Measurements from ENCODE around the gene ELF4.
"Not testable (repeated sequence)": the region's sequence is repeated elsewhere in the genome, so short reads cannot be mapped to it uniquely, and the experiment has no call there.

The ELF4 gene

DNA sequence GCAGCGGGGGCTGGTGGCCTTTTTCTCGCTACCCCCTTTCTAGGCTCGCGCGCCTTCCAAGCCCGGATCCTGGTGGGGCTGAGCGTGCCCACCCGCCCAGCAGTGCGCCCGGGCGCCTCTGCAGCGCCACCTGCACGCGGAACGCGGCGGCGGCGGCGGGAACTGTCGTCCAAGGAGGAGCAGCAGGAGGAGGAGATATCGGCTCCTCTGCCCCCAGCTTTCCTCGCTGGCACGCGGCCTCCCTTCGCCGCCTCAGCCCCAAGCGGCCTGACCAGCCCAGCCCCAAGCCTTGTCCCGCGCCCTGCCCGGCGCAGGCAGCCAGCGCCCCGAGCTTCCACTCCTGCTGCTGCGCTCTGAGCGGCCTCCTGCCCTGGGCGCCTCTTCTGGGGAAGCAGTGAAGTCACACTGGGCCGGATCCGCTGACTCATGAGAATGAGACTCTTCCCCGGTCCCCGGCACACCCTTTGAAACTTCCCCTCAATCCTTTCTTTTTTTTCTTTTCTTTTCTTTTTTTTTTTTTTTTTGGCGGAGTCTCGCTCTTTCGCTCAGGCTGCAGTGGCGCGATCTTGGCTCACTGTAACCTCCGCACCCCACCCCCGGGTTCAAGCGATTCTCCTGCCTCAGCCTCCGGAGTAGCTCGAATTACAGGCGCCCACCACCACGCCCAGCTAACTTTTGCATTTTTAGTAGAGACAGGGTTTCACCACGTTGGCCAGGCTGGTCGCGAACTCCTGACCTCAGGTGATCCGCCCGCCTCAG lies 10.6 kb upstream of the ELF4 start:
- H3K27ac Mint-ChIP-seq, result no peak overlapping the region
- ATAC-seq (peak; percentile 86), DNase-seq (peak; percentile 64)
- H3K36me3 Mint-ChIP-seq (ENCODE audit: low read depth), result no peaks in the 10 kb centered on the region
- no peaks in the 10 kb centered on the region for H3K9me3 Mint-ChIP-seq
- peak overlapping the region; percentile 48 for H3K4me3 Mint-ChIP-seq
- peaks cover 29% of the 10 kb centered on the region for H3K4me1 Mint-ChIP-seq
- H3K27me3 Mint-ChIP-seq, result no peaks in the 10 kb centered on the region

- H3K9me3 Mint-ChIP-seq, result no peaks in the 10 kb centered on the region
- H3K27ac Mint-ChIP-seq, result no peak overlapping the region
- peak overlapping the region; percentile 48 for H3K4me3 Mint-ChIP-seq
- no peaks in the 10 kb centered on the region for H3K36me3 Mint-ChIP-seq (ENCODE audit: low read depth)
- ATAC-seq (peak; percentile 57), DNase-seq (peak; percentile 23)
- peaks cover 31% of the 10 kb centered on the region for H3K4me1 Mint-ChIP-seq
- no peaks in the 10 kb centered on the region for H3K27me3 Mint-ChIP-seq
These were observed 10.0 kb upstream of the ELF4 start for GRCh38 chrX:130120321-130120731.

- DNase-seq, result no peak
- ATAC-seq, result no peak
- Mint-ChIP-seq H3K4me3 (peak overlapping the region; percentile 40), H3K9me3 (no peaks in the 10 kb centered on the region), H3K27ac (no peak overlapping the region), H3K36me3 (ENCODE audit: low read depth) (no peaks in the 10 kb centered on the region), H3K4me1 (peaks cover 39% of the 10 kb centered on the region), H3K27me3 (no peaks in the 10 kb centered on the region)
These were observed 9.1 kb upstream of the ELF4 start for GRCh38 chrX:130119312-130119898.

DNA sequence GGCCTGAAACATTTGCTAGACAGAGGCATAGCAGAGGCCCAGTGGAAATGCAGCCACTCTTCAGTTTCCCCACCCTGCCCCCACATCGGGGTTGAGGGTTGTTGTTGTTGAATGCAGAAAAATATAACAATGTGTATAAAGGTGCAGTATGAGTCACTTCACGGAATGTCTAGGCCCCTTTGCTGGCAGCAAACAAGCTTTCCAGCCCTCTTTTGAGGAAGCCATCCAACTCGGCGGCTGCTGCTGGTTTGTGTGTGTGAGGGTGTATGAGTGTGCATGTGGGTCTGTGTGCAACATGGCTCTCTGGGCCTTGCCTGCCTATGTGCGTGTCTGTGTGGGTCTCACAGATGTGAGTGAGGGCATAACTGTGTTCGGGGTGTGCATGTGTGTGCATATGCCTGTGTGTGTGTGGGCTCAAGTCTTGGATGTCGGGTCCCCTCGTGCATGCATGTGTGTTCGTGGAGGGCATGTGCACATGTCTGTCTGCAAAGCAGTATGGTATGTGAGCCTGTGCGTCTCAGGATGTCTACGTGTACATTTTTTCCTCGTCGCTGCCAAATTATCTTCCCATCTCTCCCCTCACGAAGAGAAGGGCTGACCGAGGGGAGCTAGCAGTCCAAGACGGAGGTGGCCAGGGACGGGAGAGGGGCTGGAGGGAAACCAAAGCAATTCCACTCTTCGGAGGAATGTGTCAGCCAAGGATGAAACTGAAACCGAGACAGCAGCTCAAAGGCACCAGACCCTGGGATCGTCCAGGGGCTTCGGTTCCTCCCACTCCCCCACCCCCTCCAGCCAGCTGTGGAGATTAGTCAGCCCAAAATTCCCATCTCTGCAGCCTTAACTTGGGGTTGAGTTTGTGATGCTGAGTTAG lies 8.4 kb upstream of the ELF4 start:
- no peaks in the 10 kb centered on the region for H3K9me3 Mint-ChIP-seq
- H3K27ac Mint-ChIP-seq, result no peak overlapping the region
- no peaks in the 10 kb centered on the region for H3K36me3 Mint-ChIP-seq (ENCODE audit: low read depth)
- no peak for ATAC-seq
- no peak for DNase-seq
- H3K27me3 Mint-ChIP-seq, result no peaks in the 10 kb centered on the region
- peaks cover 46% of the 10 kb centered on the region for H3K4me1 Mint-ChIP-seq
- H3K4me3 Mint-ChIP-seq, result peak overlapping the region; percentile 40

GRCh38 chrX:130117166-130117565 lies 6.9 kb upstream of the ELF4 start:
- ATAC-seq, result no peak
- Mint-ChIP-seq H3K36me3 (ENCODE audit: low read depth) (no peaks in the 10 kb centered on the region), H3K27me3 (no peaks in the 10 kb centered on the region), H3K4me1 (peaks cover 46% of the 10 kb centered on the region), H3K4me3 (no peak overlapping the region), H3K9me3 (no peaks in the 10 kb centered on the region), H3K27ac (no peak overlapping the region)
- DNase-seq, result no peak

GRCh38 chrX:130115119-130115885 lies 5.0 kb upstream of the ELF4 start:
- not testable (repeated sequence) for ATAC-seq; H3K9me3 Mint-ChIP-seq; H3K27me3 Mint-ChIP-seq; H3K36me3 Mint-ChIP-seq (ENCODE audit: low read depth); H3K4me3 Mint-ChIP-seq; H3K27ac Mint-ChIP-seq; DNase-seq
- peaks cover 40% of the 10 kb centered on the region for H3K4me1 Mint-ChIP-seq

GRCh38 chrX:130114141-130114588 lies 3.9 kb upstream of the ELF4 start:
- Mint-ChIP-seq H3K27me3 (no peaks in the 10 kb centered on the region), H3K9me3 (no peaks in the 10 kb centered on the region), H3K27ac (no peak overlapping the region), H3K4me1 (peaks cover 32% of the 10 kb centered on the region), H3K36me3 (ENCODE audit: low read depth) (no peaks in the 10 kb centered on the region), H3K4me3 (no peak overlapping the region)
- DNase-seq (no peak), ATAC-seq (no peak)

DNA sequence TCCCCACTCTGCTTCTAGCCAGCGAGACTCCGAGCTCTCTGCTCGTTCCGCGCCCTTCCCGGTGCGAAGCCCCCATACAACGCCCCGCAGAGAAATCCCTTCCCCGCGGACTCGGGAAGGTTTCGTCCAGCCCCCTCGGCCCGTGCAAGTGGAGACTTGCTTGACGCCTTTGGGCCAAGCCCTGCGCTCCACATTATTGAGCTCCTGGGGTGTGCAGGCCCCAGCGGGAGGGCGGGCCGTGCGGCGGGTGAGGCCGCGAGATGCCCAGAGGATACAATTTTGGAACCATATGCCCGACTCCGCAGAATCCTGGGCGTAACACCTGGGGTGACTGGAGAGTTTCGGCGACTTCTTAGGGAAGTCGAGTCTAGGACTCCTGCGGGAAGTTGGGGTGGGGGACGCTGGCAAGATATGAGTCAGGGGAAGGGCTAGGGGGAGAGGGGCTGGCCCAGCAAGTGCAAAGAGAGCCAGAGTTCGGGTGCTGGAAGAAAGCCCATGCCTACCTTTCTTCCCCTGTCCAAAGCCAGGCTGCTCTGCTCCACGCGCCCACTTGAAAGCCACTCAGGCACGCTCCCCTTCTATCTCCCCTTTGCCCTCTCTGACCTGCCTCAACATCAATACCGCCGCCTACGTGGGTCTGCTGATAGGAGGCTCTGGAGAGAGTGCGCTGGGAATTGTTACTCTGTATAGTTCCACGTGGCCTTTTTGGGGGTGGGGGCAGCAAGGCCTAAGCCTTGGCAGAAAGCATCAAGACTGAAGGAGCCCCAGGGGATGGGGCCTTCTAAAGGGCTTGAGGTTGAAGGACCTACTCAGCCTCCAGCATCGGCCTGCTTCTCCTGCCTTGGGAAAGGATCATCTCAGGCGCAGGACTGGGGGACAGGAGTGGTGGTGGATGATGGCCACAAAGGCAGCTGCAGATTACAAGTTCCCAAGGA lies 1.2 kb upstream of the ELF4 start:
- peaks cover 2% of the 10 kb centered on the region for H3K36me3 Mint-ChIP-seq (ENCODE audit: low read depth)
- H3K27ac Mint-ChIP-seq, result peak overlapping the region; percentile 18
- DNase-seq (no peak), ATAC-seq (no peak)
- peak overlapping the region; percentile 14 for H3K4me3 Mint-ChIP-seq
- no peaks in the 10 kb centered on the region for H3K27me3 Mint-ChIP-seq
- peaks cover 35% of the 10 kb centered on the region for H3K4me1 Mint-ChIP-seq
- no peaks in the 10 kb centered on the region for H3K9me3 Mint-ChIP-seq

GRCh38 chrX:130109429-130110378 lies 593 bp downstream of the ELF4 start:
- H3K4me1 Mint-ChIP-seq, result peaks cover 37% of the 10 kb centered on the region

GRCh38 chrX:130108647-130109428 lies 1.5 kb downstream of the ELF4 start:
- ATAC-seq, result peak; percentile 72
- Mint-ChIP-seq H3K4me1 (peaks cover 37% of the 10 kb centered on the region), H3K36me3 (ENCODE audit: low read depth) (peaks cover 2% of the 10 kb centered on the region), H3K27ac (peak overlapping the region; percentile 76), H3K9me3 (no peaks in the 10 kb centered on the region), H3K4me3 (peak overlapping the region; percentile 87), H3K27me3 (no peaks in the 10 kb centered on the region)
- DNase-seq, result peak; percentile 51

More at GRCh38 chrX:130109429-130110378, 593 bp downstream of the ELF4 start:
- Mint-ChIP-seq H3K9me3 (no peaks in the 10 kb centered on the region), H3K4me3 (peak overlapping the region; percentile 87), H3K27me3 (no peaks in the 10 kb centered on the region), H3K36me3 (ENCODE audit: low read depth) (peaks cover 2% of the 10 kb centered on the region), H3K27ac (peak overlapping the region; percentile 76)
- ATAC-seq (peak; percentile 2), DNase-seq (no peak)

- ATAC-seq (no peak), DNase-seq (no peak)
- H3K9me3 Mint-ChIP-seq, result no peaks in the 10 kb centered on the region
- no peak overlapping the region for H3K27ac Mint-ChIP-seq
- H3K4me1 Mint-ChIP-seq, result peaks cover 43% of the 10 kb centered on the region
- H3K27me3 Mint-ChIP-seq, result no peaks in the 10 kb centered on the region
- H3K36me3 Mint-ChIP-seq (ENCODE audit: low read depth), result peaks cover 3% of the 10 kb centered on the region
- H3K4me3 Mint-ChIP-seq, result no peak overlapping the region
These were observed 4.2 kb downstream of the ELF4 start for GRCh38 chrX:130106071-130106470.

DNA sequence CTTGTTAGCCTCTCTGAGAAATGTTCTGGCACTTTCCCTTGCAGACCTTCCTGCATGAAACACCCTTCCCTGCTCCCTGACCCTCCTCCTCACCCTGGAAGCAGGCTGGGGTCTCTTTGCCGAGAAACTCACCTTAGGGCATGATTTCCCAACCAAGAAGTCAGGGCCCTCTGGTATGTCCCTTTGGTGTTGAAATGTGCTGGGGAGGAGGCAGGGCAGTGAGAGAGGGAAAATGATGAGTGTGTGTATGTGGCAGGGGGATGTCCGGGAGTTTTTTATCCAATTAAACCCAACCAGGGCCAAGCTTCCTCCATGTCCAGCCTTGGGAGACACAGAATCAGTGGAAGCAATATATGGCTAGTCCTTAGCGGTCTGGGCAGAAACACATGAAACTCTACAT lies 5.1 kb downstream of the ELF4 start:
- H3K4me1 Mint-ChIP-seq, result peaks cover 51% of the 10 kb centered on the region
- H3K4me3 Mint-ChIP-seq, result no peak overlapping the region
- H3K36me3 Mint-ChIP-seq (ENCODE audit: low read depth), result peaks cover 6% of the 10 kb centered on the region

More for the DNA sequence above, 5.1 kb downstream of the ELF4 start:
- no peaks in the 10 kb centered on the region for H3K27me3 Mint-ChIP-seq
- ATAC-seq (no peak), DNase-seq (no peak)
- H3K9me3 Mint-ChIP-seq, result no peaks in the 10 kb centered on the region
- no peak overlapping the region for H3K27ac Mint-ChIP-seq

All from activated naive CD8-positive, alpha-beta T cell treated with anti-CD3 and anti-CD28 coated beads, Interleukin-2, amount 50 U/mL, for 24 hours (primary cell).